Mononuclear cell (primary cell): ENCODE data around the gene OR1J1. TPM values are rescaled to one million over a fixed set of nuclear protein-coding genes. Genes with fewer than 3 reads are reported as not detected.
A peak's percentile ranks its signal among the peaks of the same experiment; 100 is the strongest.

Source experiments
- H3K27me3 ChIP-seq: 2 replicates; pipeline ENCODE4 v1.6.0; 2011; ENCODE audit warnings: low read length, control low read depth; ENCODE audit not compliant: insufficient read depth
- H3K4me1 ChIP-seq: 2 replicates; pipeline ENCODE4 v1.5.1; 2011; ENCODE audit warnings: mild to moderate bottlenecking, low read length, control low read depth; ENCODE audit not compliant: insufficient read depth
- H3K4me3 ChIP-seq: 2 replicates; pipeline ENCODE4 v1.5.1; 2011; ENCODE audit warnings: mild to moderate bottlenecking, low read length, moderate library complexity
- H3K9me3 ChIP-seq: 2 replicates; pipeline ENCODE4 v1.5.1; 2011; ENCODE audit warnings: low read depth, mild to moderate bottlenecking, control low read depth, low read length
- total RNA-seq: library from RNA; depleted of rRNA; stranded (reverse); fragments of >200 nt; gene quantifications from one replicate; pipeline ENCODE4 v1.2.3, GENCODE V29; 2012

OR1J1 gene
- total RNA-seq, 1 donor, result not detected

- peak overlapping the region; percentile 45 for H3K4me3 ChIP-seq
- no peaks in the 10 kb centered on the region for H3K9me3 ChIP-seq
- H3K27me3 ChIP-seq, result peaks cover 12% of the 10 kb centered on the region
- peaks cover 8% of the 10 kb centered on the region for H3K4me1 ChIP-seq
These were observed 12.8 kb downstream of the OR1J1 start for GRCh38 chr9:122464633-122465567.

GRCh38 chr9:122463828-122464632 lies 13.7 kb downstream of the OR1J1 start:
- H3K27me3 ChIP-seq, result peaks cover 20% of the 10 kb centered on the region
- no peak overlapping the region for H3K4me3 ChIP-seq
- H3K9me3 ChIP-seq, result no peaks in the 10 kb centered on the region
- H3K4me1 ChIP-seq, result peaks cover 8% of the 10 kb centered on the region

GRCh38 chr9:122457787-122458186 lies 19.9 kb downstream of the OR1J1 start:
- no peaks in the 10 kb centered on the region for H3K9me3 ChIP-seq

GRCh38 chr9:122456123-122456522 lies 21.6 kb downstream of the OR1J1 start:
- H3K4me3 ChIP-seq, result no peak overlapping the region
- H3K27me3 ChIP-seq, result peaks cover 26% of the 10 kb centered on the region
- H3K9me3 ChIP-seq, result no peaks in the 10 kb centered on the region
- no peaks in the 10 kb centered on the region for H3K4me1 ChIP-seq

More at GRCh38 chr9:122457787-122458186, 19.9 kb downstream of the OR1J1 start:
- H3K4me3 ChIP-seq, result no peak overlapping the region
- no peaks in the 10 kb centered on the region for H3K4me1 ChIP-seq
- H3K27me3 ChIP-seq, result peaks cover 33% of the 10 kb centered on the region

GRCh38 chr9:122453677-122454135 lies 24.0 kb downstream of the OR1J1 start:
- Histone ChIP-seq H3K9me3 (no peaks in the 10 kb centered on the region), H3K4me1 (no peaks in the 10 kb centered on the region), H3K4me3 (no peak overlapping the region), H3K27me3 (peaks cover 13% of the 10 kb centered on the region)

GRCh38 chr9:122446819-122447484 lies 30.8 kb downstream of the OR1J1 start:
- Histone ChIP-seq H3K4me1 (no peaks in the 10 kb centered on the region), H3K27me3 (peaks cover 7% of the 10 kb centered on the region), H3K9me3 (no peaks in the 10 kb centered on the region), H3K4me3 (no peak overlapping the region)

GRCh38 chr9:122445155-122445749 lies 32.5 kb downstream of the OR1J1 start:
- Histone ChIP-seq H3K9me3 (no peaks in the 10 kb centered on the region), H3K27me3 (peaks cover 7% of the 10 kb centered on the region), H3K4me1 (no peaks in the 10 kb centered on the region), H3K4me3 (no peak overlapping the region)

- H3K27me3 ChIP-seq, result peaks cover 10% of the 10 kb centered on the region
- no peaks in the 10 kb centered on the region for H3K4me1 ChIP-seq
These were observed 33.5 kb downstream of the OR1J1 start for GRCh38 chr9:122444041-122444733.

GRCh38 chr9:122442568-122442967 lies 35.2 kb downstream of the OR1J1 start:
- Histone ChIP-seq H3K4me1 (no peaks in the 10 kb centered on the region), H3K27me3 (peaks cover 10% of the 10 kb centered on the region), H3K4me3 (no peak overlapping the region), H3K9me3 (no peaks in the 10 kb centered on the region)

More at GRCh38 chr9:122444041-122444733, 33.5 kb downstream of the OR1J1 start:
- no peaks in the 10 kb centered on the region for H3K9me3 ChIP-seq
- H3K4me3 ChIP-seq, result no peak overlapping the region

Other genes with a start within 250 kb of the OR1J1 start
- gene LHX6, start 249.0 kb downstream of the OR1J1 start, total RNA-seq, result under 0.01 TPM
- 23.2 TPM for gene RBM18, start 213.1 kb downstream of the OR1J1 start, total RNA-seq
- 29.5 TPM for gene MRRF, start 213.0 kb downstream of the OR1J1 start, total RNA-seq
- gene PTGS1, start 106.9 kb downstream of the OR1J1 start, total RNA-seq, result 28.3 TPM
- not detected for gene OR1J2, start 32.9 kb upstream of the OR1J1 start, total RNA-seq
- gene OR1J4, start 41.2 kb upstream of the OR1J1 start, total RNA-seq, result not detected
- gene OR1N1, start 49.4 kb upstream of the OR1J1 start, total RNA-seq, result not detected
- gene OR1N2, start 75.2 kb upstream of the OR1J1 start, total RNA-seq, result not detected
- gene OR1L8, start 105.5 kb upstream of the OR1J1 start, total RNA-seq, result 0.10 TPM
- not detected for gene OR1Q1, start 136.8 kb upstream of the OR1J1 start, total RNA-seq
- gene OR1B1, start 179.7 kb upstream of the OR1J1 start, total RNA-seq, result 0.21 TPM
- gene OR1L1, start 183.8 kb upstream of the OR1J1 start, total RNA-seq, result not detected
- gene OR1L3, start 197.2 kb upstream of the OR1J1 start, total RNA-seq, result not detected
- gene OR1L4, start 246.1 kb upstream of the OR1J1 start, total RNA-seq, result not detected